HTERT RPE-1 (cell line): Measurements from ENCODE around the gene BICD2.

ENCODE experiments used
- in situ Hi-C: fragments of 300-500 bp; cut with MboI; formaldehyde crosslinking; loops from 4 replicates; pipeline ENCODE4 v1.14.3; 2020; ENCODE audit warnings: low sequenced_read_pairs

The BICD2 gene

GRCh38 chr9:92716557-92716956 lies 48.1 kb downstream of the BICD2 start:
- in situ Hi-C loops, result no loop called here

- in situ Hi-C loops, result no loop called here
These were observed 49.0 kb downstream of the BICD2 start for GRCh38 chr9:92715488-92716231.

GRCh38 chr9:92714787-92715487 lies 49.7 kb downstream of the BICD2 start:
- in situ Hi-C loops, result no loop called here

- in situ Hi-C loops, result no loop called here
These were observed 50.6 kb downstream of the BICD2 start for GRCh38 chr9:92714016-92714415.

GRCh38 chr9:92713528-92713927 lies 51.1 kb downstream of the BICD2 start:
- in situ Hi-C loops, result no loop called here

- in situ Hi-C loops, result no loop called here
These were observed 51.9 kb downstream of the BICD2 start for GRCh38 chr9:92712767-92713166.

- in situ Hi-C loops, result no loop called here
These were observed 52.8 kb downstream of the BICD2 start for GRCh38 chr9:92711844-92712243.

GRCh38 chr9:92711146-92711545 lies 53.5 kb downstream of the BICD2 start:
- in situ Hi-C loops, result no loop called here

- in situ Hi-C loops, result no loop called here
These were observed 54.3 kb downstream of the BICD2 start for GRCh38 chr9:92710368-92710767.

GRCh38 chr9:92709954-92710353 lies 54.7 kb downstream of the BICD2 start:
- in situ Hi-C loops, result no loop called here

- in situ Hi-C loops, result no loop called here
These were observed 55.4 kb downstream of the BICD2 start for GRCh38 chr9:92709240-92709639.

GRCh38 chr9:92707530-92707929 lies 57.1 kb downstream of the BICD2 start:
- in situ Hi-C loops, result no loop called here

GRCh38 chr9:92706218-92706940 lies 58.3 kb downstream of the BICD2 start:
- in situ Hi-C loops, result no loop called here

- in situ Hi-C loops, result no loop called here
These were observed 60.1 kb downstream of the BICD2 start for GRCh38 chr9:92704528-92704927.

- in situ Hi-C loops, result no loop called here
These were observed 68.0 kb downstream of the BICD2 start for GRCh38 chr9:92696619-92697018.

GRCh38 chr9:92686954-92687353 lies 77.7 kb downstream of the BICD2 start:
- in situ Hi-C loops, result no loop called here

GRCh38 chr9:92685022-92685421 lies 79.6 kb downstream of the BICD2 start:
- in situ Hi-C loops, result no loop called here

GRCh38 chr9:92682269-92682668 lies 82.4 kb downstream of the BICD2 start:
- in situ Hi-C loops, result no loop called here

GRCh38 chr9:92680166-92681119 lies 84.2 kb downstream of the BICD2 start:
- in situ Hi-C loops, result no loop called here

GRCh38 chr9:92679413-92680165 lies 85.0 kb downstream of the BICD2 start:
- in situ Hi-C loops, result no loop called here
